Loucy (cell line): ENCODE results near the gene SLC35F3.

Experiments
- H2AFZ ChIP-seq: fragments of 200-600 bp; sonication (generic); 2 replicates; pipeline ENCODE4 v1.6.0; 2016; ENCODE audit warnings: antibody characterized with exemption, mild to moderate bottlenecking, low read length, moderate library complexity
- H3F3A ChIP-seq: fragments of 200-600 bp; 2 replicates; pipeline ENCODE4 v1.6.0; 2016; ENCODE audit warnings: antibody characterized with exemption, low read depth, mild to moderate bottlenecking
- H3K27me3 ChIP-seq: fragments of 200-600 bp; sonication (generic); 2 replicates; pipeline ENCODE4 v1.6.1; 2014; ENCODE audit warnings: low read length, mild to moderate bottlenecking; ENCODE audit not compliant: insufficient read depth, poor library complexity, severe bottlenecking
- H3K36me3 ChIP-seq: fragments of 200-600 bp; sonication (generic); 2 replicates; pipeline ENCODE4 v1.6.1; 2016; ENCODE audit warnings: low read length; ENCODE audit not compliant: insufficient read depth
- H3K4me1 ChIP-seq: fragments of 200-600 bp; sonication (generic); 2 replicates; pipeline ENCODE4 v1.5.1; 2014; ENCODE audit warnings: low read length, mild to moderate bottlenecking; ENCODE audit not compliant: insufficient read depth, poor library complexity, severe bottlenecking
- H3K4me2 ChIP-seq: fragments of 200-600 bp; sonication (generic); 2 replicates; pipeline ENCODE4 v1.6.0; 2014; ENCODE audit warnings: antibody characterized with exemption, low read length, low read depth, mild to moderate bottlenecking; ENCODE audit not compliant: poor library complexity, severe bottlenecking
- H3K4me3 ChIP-seq: fragments of 200-600 bp; sonication (generic); 2 replicates; pipeline ENCODE4 v1.5.1; 2014; ENCODE audit warnings: low read length, mild to moderate bottlenecking, mixed read lengths; ENCODE audit not compliant: poor library complexity, severe bottlenecking
- H3K79me2 ChIP-seq: fragments of 200-600 bp; sonication (generic); 2 replicates; pipeline ENCODE4 v1.6.1; 2014; ENCODE audit warnings: low read length; ENCODE audit not compliant: insufficient read depth
- H3K9ac ChIP-seq: fragments of 200-600 bp; sonication (generic); 2 replicates; pipeline ENCODE4 v1.6.0; 2014; ENCODE audit warnings: mild to moderate bottlenecking, low read depth, low read length, moderate library complexity; ENCODE audit not compliant: poor library complexity, severe bottlenecking
- H3K9me2 ChIP-seq: fragments of 200-600 bp; sonication (generic); replicated peaks from 2 replicates; pipeline ENCODE4 v1.6.1; 2016; ENCODE audit warnings: low read depth, low read length, mixed read lengths
- H3K9me3 ChIP-seq: fragments of 200-600 bp; sonication (generic); 2 replicates; pipeline ENCODE4 v1.6.1; 2014; ENCODE audit warnings: mild to moderate bottlenecking, antibody characterized with exemption, low read length, low read depth; ENCODE audit not compliant: insufficient read depth
- H4K20me1 ChIP-seq: fragments of 200-600 bp; sonication (generic); 2 replicates; pipeline ENCODE4 v1.6.0; 2014; ENCODE audit warnings: antibody characterized with exemption, low read length, mild to moderate bottlenecking; ENCODE audit not compliant: insufficient read depth, poor library complexity, severe bottlenecking
- CTCF ChIP-seq: fragments of 200-600 bp; sonication (generic); conservative IDR thresholded peaks from 2 replicates; pipeline ENCODE4 v1.5.1; 2014; ENCODE audit warnings: mild to moderate bottlenecking, antibody characterized with exemption, low read length
- EZH2phosphoT487 ChIP-seq: fragments of 200-600 bp; IDR thresholded peaks from 2 replicates; pipeline ENCODE4 v1.6.1; 2018; ENCODE audit warnings: antibody characterized with exemption, mild to moderate bottlenecking, moderate library complexity, borderline replicate concordance

Gene SLC35F3

GRCh38 chr1:234141006-234141405 is 236.5 kb downstream of the SLC35F3 start:
- H3K27me3 ChIP-seq = no peaks in the 10 kb centered on the region
- no peak overlapping the region for H3K4me2 ChIP-seq
- TF ChIP-seq CTCF = no peak
- no peak for TF ChIP-seq EZH2phosphoT487
- no peak overlapping the region for H2AFZ ChIP-seq
- no peaks in the 10 kb centered on the region for H3K9me3 ChIP-seq
- no peaks in the 10 kb centered on the region for H3K4me1 ChIP-seq
- no peaks in the 10 kb centered on the region for H3F3A ChIP-seq
- H3K9ac ChIP-seq = no peak overlapping the region
- no peaks in the 10 kb centered on the region for H3K36me3 ChIP-seq
- H3K79me2 ChIP-seq = no peaks in the 10 kb centered on the region
- H3K9me2 ChIP-seq = no peaks in the 10 kb centered on the region
- no peaks in the 10 kb centered on the region for H4K20me1 ChIP-seq
- no peak overlapping the region for H3K4me3 ChIP-seq

GRCh38 chr1:234143681-234144080 is 239.2 kb downstream of the SLC35F3 start:
- Histone ChIP-seq H3K4me1 (no peaks in the 10 kb centered on the region), H3K27me3 (no peaks in the 10 kb centered on the region), H2AFZ (no peak overlapping the region), H3K79me2 (no peaks in the 10 kb centered on the region), H3K4me3 (no peak overlapping the region), H3K9me2 (no peaks in the 10 kb centered on the region), H3K4me2 (no peak overlapping the region), H3K36me3 (no peaks in the 10 kb centered on the region), H3K9me3 (no peaks in the 10 kb centered on the region), H3K9ac (no peak overlapping the region), H3F3A (no peaks in the 10 kb centered on the region), H4K20me1 (no peaks in the 10 kb centered on the region)
- no peak for TF ChIP-seq EZH2phosphoT487
- no peak for TF ChIP-seq CTCF

GRCh38 chr1:234144901-234145300 is 240.4 kb downstream of the SLC35F3 start:
- no peak overlapping the region for H2AFZ ChIP-seq
- H3F3A ChIP-seq = no peaks in the 10 kb centered on the region
- H3K9me2 ChIP-seq = no peaks in the 10 kb centered on the region
- no peaks in the 10 kb centered on the region for H3K36me3 ChIP-seq
- no peaks in the 10 kb centered on the region for H3K27me3 ChIP-seq
- no peaks in the 10 kb centered on the region for H3K4me1 ChIP-seq
- TF ChIP-seq EZH2phosphoT487 = no peak
- no peak for TF ChIP-seq CTCF
- H3K9me3 ChIP-seq = no peaks in the 10 kb centered on the region
- H3K79me2 ChIP-seq = no peaks in the 10 kb centered on the region
- no peaks in the 10 kb centered on the region for H4K20me1 ChIP-seq
- H3K4me2 ChIP-seq = no peak overlapping the region
- H3K9ac ChIP-seq = no peak overlapping the region
- H3K4me3 ChIP-seq = no peak overlapping the region
